Measurements from ENCODE around the gene ZNF544.

Gene ZNF544

GRCh38 chr19:58277748-58278540, 49.2 kb downstream of the ZNF544 start:
- no peaks in the 10 kb centered on the region for H3K27me3 ChIP-seq (ENCODE audit: insufficient read depth, low read length)
- peaks cover 3% of the 10 kb centered on the region for H3K36me3 ChIP-seq (ENCODE audit: insufficient read depth, low read length)
- H3K4me1 ChIP-seq (ENCODE audit: control insufficient read depth, insufficient read depth, low read length, unreplicated experiment), result no peaks in the 10 kb centered on the region
- H3K79me2 ChIP-seq (ENCODE audit: control insufficient read depth, insufficient read depth, low read length, unreplicated experiment), result peaks cover 42% of the 10 kb centered on the region
- H2AFZ ChIP-seq (ENCODE audit: low read length, unreplicated experiment), result peak overlapping the region; percentile 89
- H3K4me3 ChIP-seq (ENCODE audit: low read depth, low read length), result peak overlapping the region; percentile 96
- peak overlapping the region; percentile 86 for H3K27ac ChIP-seq (ENCODE audit: low read depth, low read length)

DNA sequence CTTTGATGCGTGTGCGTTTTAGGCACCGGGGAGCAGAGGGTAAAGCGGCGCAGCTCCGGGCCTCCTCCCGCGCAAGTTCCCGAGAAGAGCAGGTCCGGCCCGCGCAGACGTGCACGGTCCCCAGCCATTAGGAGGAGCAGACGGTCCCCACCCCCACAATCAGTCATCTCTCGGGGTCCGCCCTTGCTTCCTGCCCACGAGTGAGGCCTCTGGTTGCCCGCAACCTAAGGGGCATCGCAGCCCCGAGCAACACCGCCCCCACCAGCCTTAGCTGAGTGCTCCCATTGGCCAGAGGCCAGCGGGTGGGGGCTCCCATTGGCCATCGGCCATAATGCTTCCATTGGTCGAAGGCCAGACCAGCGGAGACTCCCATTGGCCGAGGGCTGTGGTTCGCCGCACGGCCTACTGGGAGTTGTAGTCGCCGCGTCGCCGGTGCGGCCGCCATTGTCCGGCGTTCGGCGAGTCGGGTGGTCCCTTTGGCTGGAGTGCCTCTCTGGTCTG, 49.9 kb downstream of the ZNF544 start, which contains the start of gene ZNF8:
TSS of gene ZNF8 (plus strand) at position 415 of the 501 bp plus-strand sequence. CDS start 127 bp downstream, outside the sequence.
- peaks cover 3% of the 10 kb centered on the region for H3K36me3 ChIP-seq (ENCODE audit: insufficient read depth, low read length)
- H3K27ac ChIP-seq (ENCODE audit: low read depth, low read length), result peak within 1 kb of the TSS; percentile 86
- H3K27me3 ChIP-seq (ENCODE audit: insufficient read depth, low read length), result no peaks in the 10 kb centered on the region
- peaks cover 42% of the 10 kb centered on the region for H3K79me2 ChIP-seq (ENCODE audit: control insufficient read depth, insufficient read depth, low read length, unreplicated experiment)
- peak within 1 kb of the TSS; percentile 96 for H3K4me3 ChIP-seq (ENCODE audit: low read depth, low read length)
- H2AFZ ChIP-seq (ENCODE audit: low read length, unreplicated experiment), result peak within 1 kb of the TSS; percentile 89
- H3K4me1 ChIP-seq (ENCODE audit: control insufficient read depth, insufficient read depth, low read length, unreplicated experiment), result no peaks in the 10 kb centered on the region

- peak overlapping the region; percentile 85 for H2AFZ ChIP-seq (ENCODE audit: low read length, unreplicated experiment)
Measured at GRCh38 chr19:58279042-58279924, 50.6 kb downstream of the ZNF544 start.

DNA sequence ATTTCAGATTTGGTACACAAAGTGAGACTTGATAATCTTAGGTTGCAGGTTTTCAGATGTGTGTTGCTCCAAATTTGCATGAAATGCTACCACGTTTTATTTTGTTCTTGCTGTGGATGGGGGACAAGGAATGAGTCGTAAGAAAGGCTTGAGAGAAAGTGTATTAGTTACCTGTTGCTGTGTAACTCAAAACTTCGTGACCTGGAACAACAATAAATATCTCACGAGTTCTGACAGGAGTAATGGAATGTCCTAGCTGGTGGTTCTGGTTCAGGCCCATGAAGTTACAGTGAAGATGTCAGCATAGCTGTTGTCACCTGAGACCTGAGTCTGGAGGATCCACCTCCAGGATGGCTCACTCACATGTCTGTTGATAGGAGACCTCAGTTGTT, 51.2 kb downstream of the ZNF544 start:
- Histone ChIP-seq H3K4me3 (ENCODE audit: low read depth, low read length) (peak overlapping the region; percentile 96), H3K27ac (ENCODE audit: low read depth, low read length) (no peak overlapping the region), H3K4me1 (ENCODE audit: control insufficient read depth, insufficient read depth, low read length, unreplicated experiment) (no peaks in the 10 kb centered on the region), H3K27me3 (ENCODE audit: insufficient read depth, low read length) (no peaks in the 10 kb centered on the region), H3K36me3 (ENCODE audit: insufficient read depth, low read length) (no peaks in the 10 kb centered on the region), H3K79me2 (ENCODE audit: control insufficient read depth, insufficient read depth, low read length, unreplicated experiment) (peaks cover 42% of the 10 kb centered on the region), H2AFZ (ENCODE audit: low read length, unreplicated experiment) (no peak overlapping the region)

More at GRCh38 chr19:58279042-58279924, 50.6 kb downstream of the ZNF544 start:
- H3K36me3 ChIP-seq (ENCODE audit: insufficient read depth, low read length), result peaks cover 2% of the 10 kb centered on the region
- H3K4me1 ChIP-seq (ENCODE audit: control insufficient read depth, insufficient read depth, low read length, unreplicated experiment), result no peaks in the 10 kb centered on the region
- peaks cover 42% of the 10 kb centered on the region for H3K79me2 ChIP-seq (ENCODE audit: control insufficient read depth, insufficient read depth, low read length, unreplicated experiment)
- H3K27ac ChIP-seq (ENCODE audit: low read depth, low read length), result peak overlapping the region; percentile 75
- no peaks in the 10 kb centered on the region for H3K27me3 ChIP-seq (ENCODE audit: insufficient read depth, low read length)
- H3K4me3 ChIP-seq (ENCODE audit: low read depth, low read length), result peak overlapping the region; percentile 96

DNA sequence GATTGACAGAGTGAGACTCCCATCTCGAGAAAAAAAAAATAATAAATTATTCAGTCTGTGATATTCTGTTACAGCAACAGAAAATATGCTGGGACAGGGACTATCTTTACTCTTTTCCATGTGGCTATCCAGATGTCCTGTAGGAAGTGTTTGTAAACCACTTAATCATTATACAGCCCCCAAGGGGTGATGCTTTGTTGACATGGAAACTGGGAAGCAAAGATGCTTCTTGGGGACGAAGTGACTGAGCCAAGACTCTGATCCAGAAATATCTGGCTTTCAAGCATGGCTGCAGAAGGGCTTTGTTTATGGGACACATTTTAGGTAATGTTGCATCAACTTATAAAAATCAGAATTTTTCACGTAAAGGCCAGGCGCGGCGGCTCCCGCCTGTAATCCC, 55.5 kb downstream of the ZNF544 start:
- Histone ChIP-seq H3K27ac (ENCODE audit: low read depth, low read length) (no peak overlapping the region), H3K79me2 (ENCODE audit: control insufficient read depth, insufficient read depth, low read length, unreplicated experiment) (peaks cover 26% of the 10 kb centered on the region), H3K36me3 (ENCODE audit: insufficient read depth, low read length) (peaks cover 14% of the 10 kb centered on the region), H3K27me3 (ENCODE audit: insufficient read depth, low read length) (no peaks in the 10 kb centered on the region), H3K4me3 (ENCODE audit: low read depth, low read length) (no peak overlapping the region), H2AFZ (ENCODE audit: low read length, unreplicated experiment) (no peak overlapping the region), H3K4me1 (ENCODE audit: control insufficient read depth, insufficient read depth, low read length, unreplicated experiment) (no peaks in the 10 kb centered on the region)

- H3K79me2 ChIP-seq (ENCODE audit: control insufficient read depth, insufficient read depth, low read length, unreplicated experiment), result no peaks in the 10 kb centered on the region
- no peak overlapping the region for H2AFZ ChIP-seq (ENCODE audit: low read length, unreplicated experiment)
- H3K27me3 ChIP-seq (ENCODE audit: insufficient read depth, low read length), result no peaks in the 10 kb centered on the region
- peaks cover 63% of the 10 kb centered on the region for H3K36me3 ChIP-seq (ENCODE audit: insufficient read depth, low read length)
- H3K27ac ChIP-seq (ENCODE audit: low read depth, low read length), result no peak overlapping the region
- H3K4me3 ChIP-seq (ENCODE audit: low read depth, low read length), result no peak overlapping the region
- H3K4me1 ChIP-seq (ENCODE audit: control insufficient read depth, insufficient read depth, low read length, unreplicated experiment), result no peaks in the 10 kb centered on the region
Measured at GRCh38 chr19:58291943-58292342, 63.2 kb downstream of the ZNF544 start.

- Histone ChIP-seq H3K36me3 (ENCODE audit: insufficient read depth, low read length) (peaks cover 54% of the 10 kb centered on the region), H3K27me3 (ENCODE audit: insufficient read depth, low read length) (no peaks in the 10 kb centered on the region), H3K27ac (ENCODE audit: low read depth, low read length) (no peak overlapping the region), H3K4me1 (ENCODE audit: control insufficient read depth, insufficient read depth, low read length, unreplicated experiment) (no peaks in the 10 kb centered on the region), H2AFZ (ENCODE audit: low read length, unreplicated experiment) (no peak overlapping the region), H3K4me3 (ENCODE audit: low read depth, low read length) (no peak overlapping the region), H3K79me2 (ENCODE audit: control insufficient read depth, insufficient read depth, low read length, unreplicated experiment) (no peaks in the 10 kb centered on the region)
Measured at GRCh38 chr19:58294743-58295374, 66.1 kb downstream of the ZNF544 start.

DNA sequence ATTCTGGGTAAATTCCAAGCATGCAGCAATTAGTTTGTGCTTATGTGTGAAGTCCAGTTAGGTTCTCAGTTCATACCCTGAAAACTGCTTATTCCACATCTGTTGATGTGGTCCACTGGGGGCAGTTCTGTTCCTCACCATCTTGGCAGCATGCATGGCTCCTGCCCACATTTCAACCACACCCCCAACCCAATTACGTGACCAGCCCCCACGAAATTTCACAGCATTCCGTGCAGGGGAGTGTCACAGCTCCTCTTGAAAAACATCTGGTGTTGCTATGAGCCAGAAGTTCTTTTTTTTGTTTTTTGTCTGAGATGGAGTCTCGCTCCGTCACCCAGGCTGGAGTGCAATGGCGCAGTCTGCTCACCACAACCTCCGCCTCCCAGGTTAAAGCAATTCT, 67.4 kb downstream of the ZNF544 start:
- H2AFZ ChIP-seq (ENCODE audit: low read length, unreplicated experiment), result no peak overlapping the region
- H3K36me3 ChIP-seq (ENCODE audit: insufficient read depth, low read length), result peaks cover 51% of the 10 kb centered on the region
- H3K27me3 ChIP-seq (ENCODE audit: insufficient read depth, low read length), result no peaks in the 10 kb centered on the region
- H3K4me3 ChIP-seq (ENCODE audit: low read depth, low read length), result no peak overlapping the region
- no peak overlapping the region for H3K27ac ChIP-seq (ENCODE audit: low read depth, low read length)
- H3K4me1 ChIP-seq (ENCODE audit: control insufficient read depth, insufficient read depth, low read length, unreplicated experiment), result no peaks in the 10 kb centered on the region
- H3K79me2 ChIP-seq (ENCODE audit: control insufficient read depth, insufficient read depth, low read length, unreplicated experiment), result no peaks in the 10 kb centered on the region

- Histone ChIP-seq H3K27me3 (ENCODE audit: insufficient read depth, low read length) (no peaks in the 10 kb centered on the region), H3K79me2 (ENCODE audit: control insufficient read depth, insufficient read depth, low read length, unreplicated experiment) (peaks cover 4% of the 10 kb centered on the region), H2AFZ (ENCODE audit: low read length, unreplicated experiment) (no peak overlapping the region), H3K4me1 (ENCODE audit: control insufficient read depth, insufficient read depth, low read length, unreplicated experiment) (no peaks in the 10 kb centered on the region), H3K4me3 (ENCODE audit: low read depth, low read length) (no peak overlapping the region), H3K27ac (ENCODE audit: low read depth, low read length) (no peak overlapping the region), H3K36me3 (ENCODE audit: insufficient read depth, low read length) (peaks cover 8% of the 10 kb centered on the region)
Measured at GRCh38 chr19:58300620-58301019, 71.9 kb downstream of the ZNF544 start.

- Histone ChIP-seq H2AFZ (ENCODE audit: low read length, unreplicated experiment) (no peak overlapping the region), H3K4me3 (ENCODE audit: low read depth, low read length) (no peak overlapping the region), H3K79me2 (ENCODE audit: control insufficient read depth, insufficient read depth, low read length, unreplicated experiment) (peaks cover 16% of the 10 kb centered on the region), H3K27me3 (ENCODE audit: insufficient read depth, low read length) (no peaks in the 10 kb centered on the region), H3K27ac (ENCODE audit: low read depth, low read length) (peak overlapping the region; percentile 63), H3K36me3 (ENCODE audit: insufficient read depth, low read length) (peaks cover 18% of the 10 kb centered on the region; the same call in 1 of the 2 replicates), H3K4me1 (ENCODE audit: control insufficient read depth, insufficient read depth, low read length, unreplicated experiment) (peaks cover 4% of the 10 kb centered on the region)
Measured at GRCh38 chr19:58304255-58304654, 75.5 kb downstream of the ZNF544 start.

Measured in ACC112 (cell line).